Activated CD8-positive, alpha-beta memory T cell treated with anti-CD3 and anti-CD28 coated beads, Interleukin-2, amount 50 U/mL, for 48 hours (primary cell): Measurements from ENCODE around the gene COL5A2.

Experiments
- DNase-seq: peaks from one replicate; pipeline ENCODE4 v3.0.0-alpha.2; 2020

Gene COL5A2

DNA sequence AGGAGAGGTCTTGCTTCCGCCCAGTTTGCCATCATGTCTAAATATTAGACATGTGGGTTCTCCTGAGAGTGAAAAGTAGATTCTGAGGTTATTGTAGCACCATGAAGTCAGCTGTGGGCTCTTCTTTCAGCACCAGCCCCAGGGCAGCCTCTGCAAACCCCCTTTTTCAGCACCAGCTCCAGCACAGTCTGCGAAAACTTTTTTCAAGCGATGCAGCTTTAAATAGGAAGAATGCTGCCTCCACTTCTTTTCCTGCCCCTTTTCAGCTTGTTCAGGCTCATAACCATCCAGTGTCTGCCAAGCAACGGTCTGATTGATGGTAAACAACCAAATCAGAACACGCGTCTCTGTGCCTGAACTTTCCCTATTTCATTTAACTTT, at the start of gene COL5A2:
TSS of gene COL5A2 (minus strand) at position 192 of the 381 bp plus-strand sequence. CDS start at position 35, 157 bp downstream.
- DNase-seq: no peak

- no peak for DNase-seq
Observed at GRCh38 chr2:189226017-189226416, 46.5 kb upstream of the COL5A2 start.

- no peak for DNase-seq
Observed at GRCh38 chr2:189225032-189225431, 45.5 kb upstream of the COL5A2 start.

GRCh38 chr2:189222468-189223105, 43.0 kb upstream of the COL5A2 start:
- no peak for DNase-seq

DNA sequence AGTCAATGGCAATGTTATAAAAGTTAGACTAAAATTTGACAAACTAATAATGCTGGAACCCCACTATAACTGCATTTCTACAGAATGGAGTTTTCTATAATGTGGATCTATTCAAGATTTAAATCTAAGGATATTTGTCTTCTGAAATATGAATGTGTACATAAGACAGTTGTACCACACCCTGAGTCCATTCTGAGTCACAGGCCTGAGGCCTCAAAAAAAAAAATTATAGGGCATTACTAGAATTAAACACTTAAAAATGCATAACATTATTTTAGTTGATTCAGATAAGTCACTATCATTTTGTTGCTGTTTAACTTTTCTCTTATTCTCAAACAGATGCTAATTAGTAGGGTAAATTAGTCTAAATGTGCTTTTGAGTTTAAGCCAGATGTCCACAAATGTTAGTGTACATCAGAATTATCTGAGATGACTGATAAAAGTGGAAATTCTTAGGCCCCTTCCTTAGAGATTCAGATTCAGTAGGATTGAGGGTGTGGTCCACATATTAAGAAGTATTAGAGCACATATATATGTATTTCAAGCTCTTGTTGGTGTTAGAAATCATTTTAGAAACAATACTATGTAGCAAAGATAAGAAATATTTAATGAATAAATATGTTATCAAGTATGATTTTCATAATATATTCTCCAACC, 42.4 kb upstream of the COL5A2 start:
- no peak for DNase-seq

DNA sequence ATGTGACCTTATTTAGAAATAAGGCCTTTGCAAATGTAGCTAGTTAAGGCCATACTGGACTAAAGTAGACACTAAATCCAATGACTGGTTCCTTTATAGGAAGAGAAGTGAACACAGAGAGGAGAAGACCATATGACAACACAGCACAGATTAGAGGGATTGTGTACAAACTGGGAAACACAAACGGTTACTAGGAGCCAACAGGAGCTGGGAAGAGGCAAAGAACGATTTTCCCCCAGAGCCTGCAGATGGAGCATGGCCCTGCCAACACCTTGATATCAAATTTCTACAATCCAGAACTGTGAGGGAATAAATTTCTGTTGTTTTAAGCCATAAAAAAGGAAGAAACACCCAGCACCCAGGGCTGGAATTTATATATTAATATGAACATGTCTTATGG, 38.7 kb upstream of the COL5A2 start:
- no peak for DNase-seq

GRCh38 chr2:189217541-189217940, 38.0 kb upstream of the COL5A2 start:
- no peak for DNase-seq

GRCh38 chr2:189217051-189217450, 37.5 kb upstream of the COL5A2 start:
- no peak for DNase-seq

DNA sequence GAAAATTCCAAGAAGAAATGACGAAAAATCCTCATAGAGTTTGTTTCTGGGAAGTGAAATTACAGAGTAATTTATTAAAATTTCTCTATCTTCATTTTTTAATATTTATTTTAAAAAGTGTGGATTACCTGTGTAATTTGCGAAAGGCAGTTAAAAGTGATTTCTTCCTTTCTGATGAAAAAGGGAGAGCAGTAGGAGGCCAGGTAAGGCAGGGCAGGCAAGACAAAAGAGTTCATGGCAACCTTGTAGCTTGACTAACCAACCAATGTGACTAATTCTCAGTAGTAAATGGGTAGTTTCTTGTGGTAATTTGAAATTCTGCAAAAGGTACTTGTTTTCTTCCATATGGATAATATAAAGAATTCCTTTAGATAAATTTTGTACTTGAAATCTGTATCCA, 34.9 kb upstream of the COL5A2 start:
- no peak for DNase-seq

DNA sequence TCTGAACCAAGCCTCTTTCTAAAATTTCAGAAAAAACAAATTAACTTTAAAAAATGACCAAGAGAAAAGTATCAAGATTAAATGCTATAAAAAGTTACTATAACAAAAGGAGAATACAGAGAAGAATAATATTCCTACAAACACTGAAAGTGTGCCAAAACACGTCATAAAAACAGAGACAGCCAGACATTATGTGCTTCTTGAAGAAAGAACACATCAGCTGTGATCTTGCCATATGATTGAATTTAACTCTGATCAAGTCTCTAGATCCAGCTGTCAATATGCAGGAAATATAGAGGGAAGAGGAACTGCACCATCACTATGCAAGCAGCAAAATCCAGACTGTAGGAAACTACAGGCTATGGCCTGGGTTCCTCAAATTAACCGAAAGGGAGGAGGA, 33.7 kb upstream of the COL5A2 start:
- no peak for DNase-seq

DNA sequence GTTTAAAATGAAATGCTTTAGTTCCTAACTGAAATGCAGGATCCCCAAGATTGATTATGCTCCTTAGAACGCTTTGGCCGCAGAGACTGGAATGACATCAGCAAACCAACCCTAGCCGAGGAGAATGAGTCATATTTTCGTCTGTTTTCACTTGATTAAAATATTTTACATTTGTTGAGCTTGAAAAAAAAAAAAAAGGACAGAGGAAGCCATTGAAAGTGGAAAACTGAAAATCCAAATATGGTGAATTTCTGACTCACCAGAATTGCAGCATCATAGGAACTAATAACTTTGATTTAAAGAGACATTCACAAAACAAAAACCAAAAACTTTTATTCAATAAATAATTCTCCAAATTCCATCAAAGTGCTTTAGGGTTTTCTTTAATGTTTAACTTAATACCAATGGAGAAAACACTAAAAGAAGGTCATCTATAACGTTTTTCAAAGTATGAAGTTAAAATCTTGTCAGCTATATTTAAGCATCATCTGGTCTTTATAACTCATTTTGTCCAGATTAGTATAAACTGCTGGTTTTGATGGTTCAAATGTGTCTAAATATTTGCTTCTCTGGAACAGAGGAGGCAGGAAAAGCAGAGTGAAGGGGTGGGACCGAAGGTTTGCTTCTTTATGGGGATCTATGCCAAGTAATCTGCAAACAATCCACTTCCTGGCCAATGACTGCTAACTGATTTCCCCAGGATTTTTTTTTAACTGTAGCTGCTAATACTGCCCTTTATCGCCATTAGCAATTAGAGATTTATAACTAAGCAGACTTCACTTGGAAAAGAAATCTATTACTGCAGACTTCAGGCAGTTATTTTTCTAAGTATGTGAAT, 30.9 kb upstream of the COL5A2 start:
- DNase-seq: no peak

- no peak for DNase-seq
Observed at GRCh38 chr2:189208254-189208653, 28.7 kb upstream of the COL5A2 start.

DNA sequence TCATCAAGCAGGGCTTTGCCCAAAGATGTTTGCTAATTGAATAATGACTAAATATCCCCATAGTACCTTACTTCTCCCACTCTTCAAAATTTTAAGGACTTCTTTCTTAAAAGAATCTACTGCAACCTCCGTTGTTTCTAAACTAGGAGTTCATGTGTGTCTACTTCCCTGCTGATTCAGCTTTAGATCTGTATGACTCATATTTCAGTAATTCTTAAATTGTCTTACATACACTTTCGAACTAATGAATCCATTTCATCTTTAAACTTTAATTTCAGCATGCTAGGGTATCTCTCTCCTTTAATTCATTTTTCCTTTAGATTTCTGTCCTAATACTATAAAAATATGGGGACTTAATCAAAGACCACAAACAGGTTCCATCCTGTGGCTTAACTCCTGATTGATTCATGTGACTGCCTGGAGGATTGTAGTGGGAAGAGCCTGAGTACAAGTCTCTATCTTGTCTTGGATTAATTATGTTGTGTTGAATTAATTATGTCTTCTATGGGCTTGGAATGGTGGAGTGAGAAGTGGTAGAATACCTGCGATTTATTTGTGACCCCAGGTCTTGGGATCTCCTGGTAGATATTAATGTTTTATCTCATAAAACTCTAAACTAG, 24.9 kb upstream of the COL5A2 start:
- DNase-seq: no peak

DNA sequence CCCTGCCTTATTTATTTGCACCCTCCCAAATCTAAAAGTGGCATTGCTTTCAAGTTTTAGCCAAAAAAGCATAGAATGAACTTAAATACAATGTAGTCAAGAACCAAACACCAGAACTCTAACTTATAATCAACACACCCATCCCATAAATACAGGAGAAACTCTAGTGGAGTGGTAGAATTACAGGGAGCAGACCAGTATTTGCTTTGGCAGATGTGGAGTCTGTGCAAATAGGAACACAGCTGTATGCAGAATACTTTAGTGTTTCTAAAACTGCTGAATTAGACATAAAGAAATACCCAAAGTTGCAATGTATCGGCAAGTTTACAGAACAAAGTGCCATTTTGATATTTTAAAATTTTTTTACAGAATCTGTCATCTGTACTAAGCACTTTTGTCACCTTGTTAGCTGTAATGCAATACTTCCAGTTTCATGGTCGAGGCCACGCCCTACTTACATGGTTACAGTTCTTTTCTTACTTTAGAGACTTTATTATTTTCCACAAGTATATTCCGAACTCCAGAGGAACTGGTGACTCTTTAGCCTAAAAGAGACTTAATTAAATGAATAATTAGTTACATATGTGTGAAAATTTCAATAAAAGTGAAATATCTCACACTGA, 23.7 kb upstream of the COL5A2 start:
- DNase-seq: no peak

DNA sequence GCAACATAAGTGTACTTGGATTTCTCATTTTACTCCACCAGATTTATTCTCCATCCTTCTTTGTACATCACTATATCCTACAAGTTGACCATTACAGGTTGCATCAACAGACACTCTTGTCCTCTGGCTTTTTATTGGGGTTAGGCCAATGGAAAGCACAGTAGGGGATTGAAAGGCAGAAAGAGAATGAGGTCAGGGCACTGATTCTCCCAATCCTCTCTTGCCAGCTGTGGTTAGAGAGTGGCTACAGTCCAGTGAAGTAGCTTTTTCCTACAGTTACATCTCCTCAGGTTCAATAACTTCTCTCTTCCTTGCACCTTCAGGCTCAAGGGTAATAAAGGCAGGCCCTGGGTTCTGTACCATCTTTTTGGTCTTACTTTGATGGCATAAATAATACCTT, 20.2 kb upstream of the COL5A2 start:
- DNase-seq: no peak

- DNase-seq: no peak
Observed at GRCh38 chr2:189192766-189193165, 13.2 kb upstream of the COL5A2 start.

DNA sequence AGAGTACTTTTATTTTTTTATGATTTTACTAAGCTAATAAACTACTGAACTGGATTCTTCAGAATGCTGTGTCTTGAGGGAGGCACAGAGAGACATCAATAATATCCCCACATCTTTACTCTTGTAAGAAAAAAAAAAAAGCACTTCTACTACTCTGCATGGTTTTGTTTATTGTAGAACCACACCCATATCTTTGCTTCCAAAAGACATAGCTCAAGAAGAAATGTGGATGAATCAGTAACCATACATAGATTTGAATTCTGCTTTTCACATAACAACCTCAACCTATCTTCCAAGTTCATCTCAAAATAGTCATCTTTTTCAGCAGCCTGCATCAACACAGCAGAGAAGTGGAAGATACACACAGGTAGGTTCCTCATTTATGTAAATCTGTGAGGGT, 12.2 kb upstream of the COL5A2 start:
- no peak for DNase-seq

DNA sequence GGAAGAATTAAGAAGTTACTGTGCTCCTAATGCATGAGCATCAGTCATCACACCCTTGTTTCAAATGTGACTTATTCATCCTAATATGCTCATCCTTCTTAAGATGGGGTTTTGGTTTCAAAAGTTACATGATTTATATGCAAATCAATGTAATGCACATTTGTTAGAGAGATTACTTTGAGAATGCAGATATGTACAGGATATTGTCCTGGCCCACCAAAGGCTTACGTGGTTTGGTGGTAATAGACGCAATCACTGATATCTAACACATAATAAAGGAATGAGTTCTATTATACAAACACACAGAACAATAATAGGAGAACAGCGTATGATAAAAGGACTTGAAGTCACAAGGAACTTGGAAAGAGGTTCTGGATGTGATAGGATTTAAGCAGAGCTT, 11.1 kb upstream of the COL5A2 start:
- DNase-seq: no peak

DNA sequence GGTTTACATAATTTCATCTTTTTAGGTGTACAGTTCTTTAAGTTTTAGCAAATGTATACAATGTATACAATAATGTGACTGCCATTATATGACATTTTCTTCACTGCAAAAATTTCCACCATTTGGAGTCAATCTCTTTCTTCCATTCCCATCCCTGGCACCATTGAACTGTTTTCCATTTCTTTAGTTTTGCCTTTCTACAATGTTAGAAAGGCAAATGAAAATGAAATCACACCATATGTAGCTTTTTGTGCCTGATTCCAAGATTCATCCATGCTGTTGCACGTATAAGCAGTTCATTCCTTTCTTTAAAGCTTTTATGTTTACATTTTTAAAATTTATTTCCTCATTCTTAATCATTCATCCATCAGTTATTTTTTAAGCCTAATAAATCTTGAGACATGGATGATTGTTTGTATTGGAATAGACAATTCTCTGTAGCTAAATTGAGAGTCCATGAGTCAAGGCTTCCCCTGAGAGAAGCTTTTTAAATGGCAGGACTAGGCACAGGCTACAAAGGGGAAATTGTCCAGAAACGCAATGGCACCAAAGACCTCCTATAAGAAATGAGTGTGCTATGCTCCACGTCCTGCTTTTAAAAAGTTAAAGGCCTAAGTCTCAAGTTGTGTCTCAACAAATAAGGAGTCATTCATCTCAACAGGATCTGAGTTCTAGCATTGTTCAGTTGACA, 8.7 kb upstream of the COL5A2 start:
- no peak for DNase-seq

DNA sequence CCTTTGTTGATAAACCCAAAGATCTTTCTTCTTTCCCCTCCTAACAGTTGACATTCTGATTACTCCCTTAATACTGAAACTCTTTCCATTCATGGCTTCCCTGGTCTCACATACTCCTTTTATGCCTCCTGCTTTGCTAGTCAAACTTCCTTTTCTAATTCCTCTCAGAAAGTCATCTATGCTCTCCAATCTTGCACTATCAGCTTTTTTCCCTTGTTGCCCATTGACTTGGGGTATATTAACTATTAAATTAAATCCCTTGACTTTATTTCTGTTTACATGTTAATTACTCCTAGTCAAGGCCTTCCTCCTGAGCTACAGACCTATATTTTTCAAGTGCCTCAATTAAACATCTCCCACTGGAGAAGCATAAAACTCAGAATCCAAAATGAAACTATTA, 3.6 kb upstream of the COL5A2 start:
- DNase-seq: no peak

- no peak for DNase-seq
Observed at GRCh38 chr2:189181706-189182105, 2.1 kb upstream of the COL5A2 start.

GRCh38 chr2:189178726-189179569, 613 bp downstream of the COL5A2 start:
- DNase-seq: no peak
